ENCODE measurements around the gene CCSER1. TPM values are rescaled to one million over a fixed set of nuclear protein-coding genes. Genes with fewer than 3 reads are reported as not detected.

The CCSER1 gene
- total RNA-seq, 1 experiment from 2014 or later: 0.05 TPM

DNA sequence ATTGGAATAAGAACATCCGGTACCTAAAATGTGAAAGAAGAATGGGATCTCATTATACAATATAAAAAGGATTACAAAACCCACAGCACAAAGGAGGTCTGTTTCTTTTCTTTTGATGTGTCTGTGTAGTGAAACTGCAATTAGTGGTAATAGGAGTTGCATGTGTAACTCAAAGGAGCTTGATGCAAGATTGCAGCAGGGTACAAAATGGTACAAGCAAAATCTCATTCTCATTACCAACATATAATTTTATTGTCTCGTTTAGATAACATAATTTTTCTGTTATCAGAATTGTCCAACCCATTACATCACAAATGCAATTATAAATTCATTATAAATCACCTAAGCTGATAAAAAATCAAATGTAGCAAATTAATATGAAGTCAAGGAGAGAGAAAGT is 47.1 kb upstream of the CCSER1 start:
- in situ Hi-C loops (cut with HindIII; ENCODE audit: low pct_unique_long_range_greater_than_20kb, low sequenced_read_pairs): no loop called here
- H3K27me3 ChIP-seq (ENCODE audit: control insufficient read depth, insufficient read depth, low read length): no peaks in the 10 kb centered on the region
- no peak for TF ChIP-seq POLR2AphosphoS5 (IDR thresholded peaks at IDR 0.05; ENCODE audit: low read depth, low read length)
- TF ChIP-seq TCF7L2 (IDR thresholded peaks at IDR 0.05; ENCODE audit: low read depth, low read length): no peak
- no peak for TF ChIP-seq REST (IDR thresholded peaks at IDR 0.05; ENCODE audit: insufficient read depth in 1 of 2, low read depth in 2 of 2, low read length in 1 of 2)
- TF ChIP-seq CTCF (IDR thresholded peaks at IDR 0.05): no peak
- no peak for TF ChIP-seq SIN3A (IDR thresholded peaks at IDR 0.05; ENCODE audit: borderline replicate concordance, insufficient read depth, low read depth, low read length)

GRCh38 chr4:90081432-90082144 is 45.6 kb upstream of the CCSER1 start:
- ChIA-PET POLR2A (no interaction called here), CTCF (no interaction called here)
- Histone ChIP-seq H3K4me1 (ENCODE audit: control insufficient read depth, insufficient read depth, low read length) (no peaks in the 10 kb centered on the region), H3K27me3 (ENCODE audit: control insufficient read depth, insufficient read depth, low read length) (no peaks in the 10 kb centered on the region), H3K36me3 (ENCODE audit: control insufficient read depth, insufficient read depth, low read length) (no peaks in the 10 kb centered on the region), H3K9me3 (ENCODE audit: control insufficient read depth, insufficient read depth, low read depth, low read length) (no peaks in the 10 kb centered on the region), H3K4me3 (ENCODE audit: low read depth in 2 of 2, low read length in 2 of 2) (no peak overlapping the region), H3K27ac (ENCODE audit: low read length) (no peak overlapping the region)
- no peak for TF ChIP-seq POLR2AphosphoS5 (IDR thresholded peaks at IDR 0.05; ENCODE audit: low read depth, low read length)
- TF ChIP-seq CTCF (IDR thresholded peaks at IDR 0.05): no peak
- TF ChIP-seq REST (IDR thresholded peaks at IDR 0.05; ENCODE audit: insufficient read depth in 1 of 2, low read depth in 2 of 2, low read length in 1 of 2): no peak
- TF ChIP-seq TCF7L2 (IDR thresholded peaks at IDR 0.05; ENCODE audit: low read depth, low read length): no peak
- no peak for TF ChIP-seq SIN3A (IDR thresholded peaks at IDR 0.05; ENCODE audit: borderline replicate concordance, insufficient read depth, low read depth, low read length)
- intact Hi-C loops (cut with micrococcal nuclease; ENCODE audit: unreplicated experiment) (no loop called here), in situ Hi-C loops (cut with HindIII; ENCODE audit: low pct_unique_long_range_greater_than_20kb, low sequenced_read_pairs) (no loop called here)
- ATAC-seq (no peak), DNase-seq (ENCODE audit: low read depth, low spot score) (no peak)
- no TSS peak for BruUV-seq (replicated peaks)

More for the DNA sequence above, 47.1 kb upstream of the CCSER1 start:
- Histone ChIP-seq H3K9me3 (ENCODE audit: control insufficient read depth, insufficient read depth, low read depth, low read length) (no peaks in the 10 kb centered on the region), H3K4me1 (ENCODE audit: control insufficient read depth, insufficient read depth, low read length) (no peaks in the 10 kb centered on the region), H3K4me3 (ENCODE audit: low read depth in 2 of 2, low read length in 2 of 2) (no peak overlapping the region), H3K36me3 (ENCODE audit: control insufficient read depth, insufficient read depth, low read length) (no peaks in the 10 kb centered on the region), H3K27ac (ENCODE audit: low read length) (no peak overlapping the region)
- no TSS peak for BruUV-seq (replicated peaks)
- ATAC-seq: no peak
- intact Hi-C loops (cut with micrococcal nuclease; ENCODE audit: unreplicated experiment): no loop called here
- DNase-seq (ENCODE audit: low read depth, low spot score): no peak
- ChIA-PET POLR2A (no interaction called here), CTCF (no interaction called here)
